Right lobe of liver (tissue), 6 donors: Measurements from ENCODE around the gene CDKN2A. TPM values are rescaled to one million over a fixed set of nuclear protein-coding genes. Genes with fewer than 3 reads are reported as not detected.

Experiments
- ATAC-seq, 4 donors: fragments of 200-7000 bp; cut with Tn5 transposase; one replicate each; pipeline ENCODE4 v1.9.1; 2020; ENCODE audit warnings: mild to moderate bottlenecking in 4 of 4, moderate library complexity in 4 of 4
- DNase-seq, 3 donors: peaks; one replicate each; pipeline ENCODE4 v3.0.0-alpha.2; 2020
- H3K27ac ChIP-seq, 3 donors: fragments of 200-600 bp; one replicate each; pipeline ENCODE4 v1.8.0; 2022
- H3K27me3 ChIP-seq, 2 donors: fragments of 200-600 bp; one replicate each; pipeline ENCODE4 v1.8.0; 2022
- H3K36me3 ChIP-seq, 4 donors: fragments of 200-600 bp; sonication (generic) in 1 of 4; one replicate each; pipeline versions ENCODE4 v1.5.1 to v1.8.0; 2017 to 2022; ENCODE audit warnings: control low read depth in 1 of 4
- H3K4me1 ChIP-seq, 4 donors: fragments of 200-600 bp; sonication (generic) in 1 of 4; one replicate each; pipeline versions ENCODE4 v1.5.1 to v1.8.0; 2017 to 2022; ENCODE audit warnings: control low read depth in 1 of 4
- H3K4me3 ChIP-seq, 3 donors: fragments of 200-600 bp; one replicate each; pipeline ENCODE4 v1.8.0; 2022
- H3K9me3 ChIP-seq, 4 donors: fragments of 200-600 bp; sonication (generic) in 1 of 4; one replicate each; pipeline versions ENCODE4 v1.5.1 to v1.8.0; 2017 to 2022; ENCODE audit warnings: control low read depth in 1 of 4
- CTCF ChIP-seq, 4 donors: fragments of 200-600 bp in 3 of 4; fragments of 450-650 bp in 1 of 4; IDR thresholded peaks; one replicate each; pipeline versions ENCODE4 v1.5.1 to v1.8.0; 2016 to 2022; ENCODE audit warnings: antibody characterized with exemption in 4 of 4, mild to moderate bottlenecking in 2 of 4
- POLR2A ChIP-seq: fragments of 450-650 bp; IDR thresholded peaks from one replicate; pipeline ENCODE4 v1.6.1; 2017; ENCODE audit warnings: antibody characterized with exemption, mild to moderate bottlenecking
- WGBS: methylation state at CpG from one replicate; pipeline ENCODE4 v1.1.6; 2018; ENCODE audit warnings: low coverage, low lambda C conversion rate; ENCODE audit not compliant: insufficient coverage; ENCODE audit errors: missing lambda C conversion rate; 5-methylcytosine and 5-hydroxymethylcytosine counted together
- intact Hi-C, 2 donors: fragments of 100-400 bp; cut with DNase I; formaldehyde crosslinking; loops; one replicate each; pipeline versions ENCODE4 v1.11.2 to v1.14.1; 2022
- total RNA-seq, 6 experiments: library from RNA; depleted of rRNA in 2 of 6; stranded (reverse); fragments of >200 nt in 2 of 6; fragmentation: NEBNext Ultra II Directional in 3 of 6; extraction: Animal tissue kit (Norgen Biotek cat#: 25700) in 3 of 6; gene quantifications; one replicate each; pipeline versions ENCODE4 v1.1.0 to v1.2.4, GENCODE V29; 2016 to 2023
- donor health status: DM: no; HTN: yes; CAD: no.
- donor health status: DM: no; HTN: no; CAD: no.
- donor health status: DM: no; HTN: no; CAD: no.
- donor health status: DM: no; HTN: yes; CAD: no.
- donor health status: DM: no; HTN: yes; CAD: no.

CDKN2A gene
- total RNA-seq, 6 experiments from 2014 or later, result 0.30 to 1.4 (median 1.2) TPM; not detected in 1

DNA sequence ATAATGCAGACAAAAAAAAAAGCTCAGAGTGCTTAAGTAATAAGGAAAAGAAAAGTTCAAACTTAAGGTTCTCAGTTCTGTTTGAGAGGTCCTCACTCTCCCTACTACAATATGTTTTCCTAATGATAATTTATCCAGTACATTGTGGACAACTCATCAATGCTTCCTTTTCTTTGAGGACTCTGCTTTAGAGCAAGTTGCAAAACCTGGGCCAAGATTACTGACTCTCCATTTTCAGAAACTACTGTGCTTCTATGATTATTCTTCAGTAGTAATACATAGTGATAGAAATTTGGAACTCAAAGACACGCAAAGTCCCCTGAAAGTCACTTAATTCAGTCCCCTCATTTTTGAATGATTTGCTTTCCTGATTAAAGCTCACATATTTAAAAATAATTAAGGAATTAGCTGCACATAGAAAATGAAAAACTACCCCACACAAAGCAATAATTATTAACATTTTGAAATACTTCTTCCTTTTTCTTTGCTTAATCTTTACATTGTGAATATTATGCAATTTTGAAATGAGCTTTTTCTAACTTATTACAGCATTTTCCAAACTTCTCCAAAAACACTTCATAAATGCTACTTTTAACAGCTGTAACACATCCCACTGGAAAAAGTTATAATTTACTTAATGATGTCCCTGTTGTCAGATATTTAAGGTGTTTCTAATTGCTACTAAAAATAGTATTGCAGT, 11.2 kb downstream of the CDKN2A start:
- H3K9me3 ChIP-seq, result no peaks in the 10 kb centered on the region
- intact Hi-C loops, result no loop called here
- H3K4me1 ChIP-seq, result no peaks in the 10 kb centered on the region
- TF ChIP-seq CTCF (IDR thresholded peaks at IDR 0.05) (no peak), POLR2A (no peak)
- 50% methylated on average over 1 of the region's 1 CpG for WGBS
- H3K36me3 ChIP-seq, result no peaks in the 10 kb centered on the region
- ATAC-seq (no peak), DNase-seq (no peak)
- peaks cover 0 to 19% of the 10 kb centered on the region in 2 donors for H3K27me3 ChIP-seq
- no peak overlapping the region for H3K27ac ChIP-seq
- no peak overlapping the region for H3K4me3 ChIP-seq

DNA sequence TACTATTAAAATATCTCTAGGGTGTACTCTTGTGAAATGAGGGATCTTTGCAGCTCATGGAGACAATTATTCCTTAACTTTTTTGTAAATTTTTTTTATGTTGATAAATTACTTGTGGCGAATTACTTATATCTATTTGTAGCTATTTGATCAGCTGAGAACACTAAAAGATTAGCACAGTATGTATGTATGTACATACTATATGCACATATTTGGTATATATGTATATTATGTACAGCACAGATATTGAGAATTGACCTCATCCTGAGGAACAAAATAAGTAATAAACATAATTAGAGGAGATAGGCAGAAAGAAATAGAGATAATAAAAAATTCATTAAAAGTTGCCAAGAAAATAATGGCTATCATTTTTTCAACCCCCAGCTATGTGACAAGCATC, 11.8 kb downstream of the CDKN2A start:
- intact Hi-C loops, result no loop called here

GRCh38 chr9:21976334-21976875, 17.8 kb downstream of the CDKN2A start:
- ATAC-seq (no peak), DNase-seq (no peak)
- no peak overlapping the region for H3K27ac ChIP-seq
- no peaks in the 10 kb centered on the region for H3K36me3 ChIP-seq
- WGBS, result 19% methylated on average over 18 of the region's 19 CpGs
- H3K4me1 ChIP-seq, result peaks cover 0 to 9% (median 4%) of the 10 kb centered on the region in 4 donors
- intact Hi-C loops, result no loop called here
- H3K27me3 ChIP-seq, result peaks cover 13 to 48% of the 10 kb centered on the region in 2 donors
- TF ChIP-seq POLR2A (no peak), CTCF (IDR thresholded peaks at IDR 0.05) (no peak)
- no peak overlapping the region for H3K4me3 ChIP-seq
- no peaks in the 10 kb centered on the region for H3K9me3 ChIP-seq

More for the DNA sequence above, 11.8 kb downstream of the CDKN2A start:
- no peak overlapping the region for H3K27ac ChIP-seq
- ATAC-seq (no peak), DNase-seq (no peak)
- H3K4me1 ChIP-seq, result no peaks in the 10 kb centered on the region
- no peaks in the 10 kb centered on the region for H3K9me3 ChIP-seq
- TF ChIP-seq CTCF (IDR thresholded peaks at IDR 0.05) (no peak), POLR2A (no peak)
- no peak overlapping the region for H3K4me3 ChIP-seq
- no peaks in the 10 kb centered on the region for H3K36me3 ChIP-seq
- 56% methylated on average over 1 of the region's 1 CpG for WGBS
- H3K27me3 ChIP-seq, result peaks cover 0 to 21% of the 10 kb centered on the region in 2 donors

GRCh38 chr9:21974722-21975409, 19.3 kb downstream of the CDKN2A start:
- peak overlapping the region; percentile 31 to 39 (median 32) for H3K4me3 ChIP-seq
- no peaks in the 10 kb centered on the region for H3K36me3 ChIP-seq
- peaks cover 0 to 9% (median 4%) of the 10 kb centered on the region in 4 donors for H3K4me1 ChIP-seq
- H3K27ac ChIP-seq, result no peak overlapping the region
- intact Hi-C loops, result no loop called here
- WGBS, result 0% methylated on average over 17 of the region's 51 CpGs
- peak in 1 of 3 donors; percentile 56 for DNase-seq
- H3K27me3 ChIP-seq, result peaks cover 13 to 59% of the 10 kb centered on the region in 2 donors
- peak; percentile 72 to 81 (median 75) for ATAC-seq
- TF ChIP-seq POLR2A (no peak), CTCF (IDR thresholded peaks at IDR 0.05) (no peak)
- H3K9me3 ChIP-seq, result no peaks in the 10 kb centered on the region
